GM03348 (cell line): Measurements from ENCODE around the gene HECA.
"Not testable (repeated sequence)": the region's sequence is repeated elsewhere in the genome, so short reads cannot be mapped to it uniquely, and the experiment has no call there.

ENCODE experiments used
- DNase-seq: peaks from one replicate; pipeline ENCODE4 v3.0.0; 2012; ENCODE audit warnings: low spot score

The HECA gene

GRCh38 chr6:139135578-139136545 lies 982 bp downstream of the HECA start:
- DNase-seq = peak; percentile 69

GRCh38 chr6:139137706-139138105 lies 2.8 kb downstream of the HECA start:
- no peak for DNase-seq

- DNase-seq = not testable (repeated sequence)
Measured at GRCh38 chr6:139140854-139141253, 6.0 kb downstream of the HECA start.

- no peak for DNase-seq
Measured at GRCh38 chr6:139142262-139142661, 7.4 kb downstream of the HECA start.

- no peak for DNase-seq
Measured at GRCh38 chr6:139143111-139143510, 8.2 kb downstream of the HECA start.

- no peak for DNase-seq
Measured at GRCh38 chr6:139144490-139145085, 9.7 kb downstream of the HECA start.

GRCh38 chr6:139145661-139146060 lies 10.8 kb downstream of the HECA start:
- DNase-seq = no peak

GRCh38 chr6:139146317-139146726 lies 11.4 kb downstream of the HECA start:
- DNase-seq = no peak

GRCh38 chr6:139147628-139148027 lies 12.7 kb downstream of the HECA start:
- DNase-seq = no peak

- no peak for DNase-seq
Measured at GRCh38 chr6:139148557-139149235, 13.8 kb downstream of the HECA start.

- no peak for DNase-seq
Measured at GRCh38 chr6:139149383-139149782, 14.5 kb downstream of the HECA start.

GRCh38 chr6:139150920-139151319 lies 16.0 kb downstream of the HECA start:
- no peak for DNase-seq

- DNase-seq = no peak
Measured at GRCh38 chr6:139151425-139152087, 16.7 kb downstream of the HECA start.

GRCh38 chr6:139152088-139152891 lies 17.4 kb downstream of the HECA start:
- no peak for DNase-seq

- peak; percentile 27 for DNase-seq
Measured at GRCh38 chr6:139152892-139153271, 18.0 kb downstream of the HECA start.

GRCh38 chr6:139153855-139154254 lies 19.0 kb downstream of the HECA start:
- peak; percentile 50 for DNase-seq

- no peak for DNase-seq
Measured at GRCh38 chr6:139154881-139155547, 20.1 kb downstream of the HECA start.

GRCh38 chr6:139156102-139156501 lies 21.2 kb downstream of the HECA start:
- no peak for DNase-seq

GRCh38 chr6:139156551-139156950 lies 21.7 kb downstream of the HECA start:
- DNase-seq = no peak

GRCh38 chr6:139157086-139157485 lies 22.2 kb downstream of the HECA start:
- not testable (repeated sequence) for DNase-seq

- DNase-seq = no peak
Measured at GRCh38 chr6:139159016-139159415, 24.1 kb downstream of the HECA start.
